Glomerular visceral epithelial cell (primary cell): ENCODE results near the gene RNF126.
A peak's percentile ranks its signal among the peaks of the same experiment; 100 is the strongest.
"Not testable (repeated sequence)": the region's sequence is repeated elsewhere in the genome, so short reads cannot be mapped to it uniquely, and the experiment has no call there.

Experiments used
- DNase-seq: peaks from one replicate; pipeline ENCODE4 v3.0.0-alpha.2; 2016; ENCODE audit errors: extremely low spot score

RNF126 gene

DNA sequence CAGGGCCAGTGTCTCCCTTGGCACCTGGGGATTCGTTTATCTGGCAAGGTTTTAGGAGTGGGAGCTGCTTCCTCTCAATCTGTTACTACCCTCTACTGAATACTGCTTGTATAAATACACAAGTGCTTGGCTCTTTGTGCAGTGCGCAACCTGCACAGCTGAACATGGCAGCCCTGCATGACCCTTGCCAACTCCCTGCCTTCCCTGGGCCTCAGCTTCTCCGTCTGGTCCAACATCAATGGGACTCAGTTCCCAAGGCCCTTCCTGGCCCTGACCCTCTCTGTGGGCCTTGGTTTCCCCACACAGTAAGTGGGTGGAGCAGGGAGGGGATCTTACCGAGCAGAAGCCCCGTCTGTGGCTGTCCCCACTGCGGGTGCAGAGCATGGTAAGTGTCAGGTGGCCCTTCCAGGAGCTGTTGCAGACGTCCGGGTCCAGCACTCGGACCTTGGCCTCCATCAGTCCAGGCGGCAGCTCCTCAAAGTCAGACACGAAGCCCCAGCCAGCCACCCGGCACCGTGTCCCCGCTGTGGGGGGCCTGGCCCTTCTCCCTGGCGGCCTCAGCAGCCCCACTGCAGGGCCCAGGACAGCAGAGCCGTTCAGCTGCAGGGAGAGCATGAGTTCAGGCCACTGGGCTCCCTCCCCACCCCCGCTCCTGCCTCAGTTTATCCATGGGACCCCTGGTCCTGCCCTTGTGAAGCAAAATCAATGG is 23.7 kb upstream of the RNF126 start:
- no peak for DNase-seq

GRCh38 chr19:685454-685931 is 22.5 kb upstream of the RNF126 start:
- no peak for DNase-seq

DNA sequence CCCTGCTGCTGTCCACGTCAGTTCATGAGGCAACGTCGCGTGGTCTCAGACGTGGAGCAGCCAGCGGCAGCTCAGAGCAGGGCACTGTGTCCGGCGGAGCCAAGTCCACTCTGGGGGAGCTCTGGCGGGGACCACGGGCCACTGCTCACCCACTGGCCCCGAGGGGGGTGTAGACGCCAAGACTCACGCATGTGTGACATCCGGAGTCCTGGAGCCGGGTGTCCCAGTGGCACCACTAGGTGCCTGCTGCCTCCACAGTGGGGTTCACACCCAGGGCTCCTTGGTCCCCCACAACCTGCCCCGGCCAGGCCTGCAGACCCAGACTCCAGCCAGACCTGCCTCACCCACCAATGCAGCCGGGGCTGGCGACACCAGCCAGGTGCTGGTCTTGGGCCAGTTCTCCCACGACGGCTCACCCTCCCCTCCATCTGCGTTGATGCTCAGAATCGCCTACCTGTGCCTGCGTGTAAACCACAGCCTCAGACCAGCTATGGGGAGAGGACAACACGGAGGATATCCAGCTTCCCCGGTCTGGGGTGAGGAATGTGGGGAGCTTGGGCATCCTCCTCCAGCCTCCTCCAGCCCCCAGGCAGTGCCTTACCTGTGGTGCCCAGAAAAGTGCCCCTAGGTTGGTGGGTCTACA is 19.8 kb upstream of the RNF126 start:
- no peak for DNase-seq

- no peak for DNase-seq
These were observed 18.3 kb upstream of the RNF126 start for GRCh38 chr19:681029-682019.

GRCh38 chr19:680287-681028 is 17.4 kb upstream of the RNF126 start:
- DNase-seq = peak; percentile 100

DNA sequence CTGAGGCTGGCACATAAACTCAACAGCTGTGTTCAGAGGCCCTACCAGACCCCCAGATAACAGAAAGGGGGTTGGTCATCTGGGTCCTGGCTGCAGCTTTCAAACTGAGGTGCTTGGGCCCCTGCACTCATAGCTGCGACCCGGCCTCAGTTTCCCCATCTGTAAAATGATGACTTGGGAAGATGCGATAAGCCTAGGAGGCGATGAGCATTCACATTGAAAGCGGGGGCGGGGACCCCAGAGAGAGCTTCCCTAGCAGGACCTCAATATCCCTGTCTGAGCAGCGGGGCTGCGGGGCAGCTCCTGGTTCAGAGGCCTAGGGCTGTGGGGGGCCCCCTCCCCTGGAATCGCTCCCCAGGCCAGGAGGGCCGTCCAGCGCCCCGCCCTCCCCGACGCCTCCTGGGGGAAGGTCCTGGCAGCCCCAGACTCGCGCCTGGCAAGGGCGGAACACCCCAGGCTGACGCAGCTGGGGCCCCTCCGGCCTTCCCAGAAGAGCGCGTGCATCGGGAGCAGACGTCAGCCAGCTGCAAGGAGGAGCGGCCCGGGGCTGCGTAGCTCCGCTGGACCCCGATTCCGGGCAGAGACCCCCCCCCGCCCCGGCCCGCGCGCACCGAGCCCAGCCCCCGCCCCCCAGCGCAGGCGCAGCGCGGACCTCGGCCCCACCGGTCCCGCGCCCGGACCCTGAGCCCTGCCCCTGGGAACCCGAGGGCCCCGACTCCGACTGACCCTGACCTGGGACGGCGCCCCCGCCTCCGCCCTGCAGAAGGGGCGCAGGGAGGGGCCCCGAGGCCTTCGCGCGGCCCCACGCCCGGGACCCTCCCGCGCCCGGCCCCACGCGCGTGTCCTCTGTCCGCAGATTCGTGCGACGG is 16.6 kb upstream of the RNF126 start:
- peak; percentile 70 for DNase-seq

DNA sequence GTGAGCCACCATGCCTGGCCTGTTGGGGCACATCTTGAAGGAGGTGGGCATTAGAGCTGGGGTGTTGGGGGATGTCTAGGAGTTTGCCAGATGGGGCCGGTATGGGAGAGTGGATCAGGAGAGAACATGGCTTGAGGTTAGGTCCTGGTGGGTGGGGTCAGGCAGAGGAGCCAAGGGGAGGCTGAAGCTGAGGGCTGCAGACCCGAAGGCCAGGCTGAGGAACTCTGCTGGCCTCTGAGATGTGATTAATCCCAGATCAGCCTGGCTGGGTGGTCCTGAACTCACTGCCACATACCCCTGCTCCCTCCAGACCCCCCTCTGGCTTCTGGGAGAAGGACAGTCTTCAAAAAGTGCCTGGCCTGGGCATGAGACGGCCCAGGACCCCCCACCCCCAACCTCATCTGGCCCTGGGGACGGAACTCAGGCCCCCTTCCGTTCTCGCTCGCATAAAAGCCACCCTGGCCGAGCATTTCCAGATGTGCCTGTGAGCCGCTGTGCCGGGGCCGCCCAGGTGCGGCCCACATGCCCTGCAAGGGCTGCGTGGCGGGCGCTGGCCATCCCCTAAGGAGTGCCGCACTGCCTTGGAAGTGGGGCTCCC is 15.9 kb upstream of the RNF126 start:
- no peak for DNase-seq

DNA sequence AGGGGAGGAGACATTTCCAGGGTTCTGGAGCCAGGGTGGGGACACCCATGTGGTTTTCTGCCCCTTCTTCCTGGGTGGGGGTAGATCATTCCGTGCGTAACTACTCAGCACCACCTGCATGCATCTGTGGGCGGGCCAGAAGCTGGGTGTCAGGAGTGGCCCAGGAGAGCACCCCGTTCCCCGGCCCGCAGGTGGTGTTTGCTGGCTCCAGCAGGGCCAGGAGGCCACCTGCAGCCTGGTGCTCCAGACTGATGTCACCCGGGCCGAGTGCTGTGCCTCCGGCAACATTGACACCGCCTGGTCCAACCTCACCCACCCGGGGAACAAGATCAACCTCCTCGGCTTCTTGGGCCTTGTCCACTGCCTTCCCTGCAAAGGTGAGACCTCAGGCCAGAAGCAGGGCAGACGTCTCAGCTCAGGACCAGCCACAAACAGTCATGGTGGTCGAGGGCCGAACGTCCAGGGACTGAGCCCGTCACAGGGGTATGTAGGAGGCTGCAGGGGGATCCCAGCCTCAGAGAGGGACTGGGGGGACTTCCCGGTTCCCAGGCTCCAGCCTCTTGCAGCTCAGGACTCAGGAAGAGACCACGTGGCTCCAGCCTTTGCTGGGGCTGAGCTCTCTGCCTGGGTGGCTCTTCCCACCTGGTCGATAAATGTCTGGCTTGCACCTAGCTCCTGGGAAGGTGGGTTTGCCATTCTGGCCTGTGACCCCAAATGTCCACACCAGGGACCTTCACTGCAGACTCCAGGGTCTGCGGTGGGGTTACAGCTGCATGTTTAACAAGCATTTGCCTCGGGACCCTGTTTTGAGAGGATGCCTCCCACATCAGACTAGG is 14.8 kb upstream of the RNF126 start:
- DNase-seq = peak; percentile 42

DNA sequence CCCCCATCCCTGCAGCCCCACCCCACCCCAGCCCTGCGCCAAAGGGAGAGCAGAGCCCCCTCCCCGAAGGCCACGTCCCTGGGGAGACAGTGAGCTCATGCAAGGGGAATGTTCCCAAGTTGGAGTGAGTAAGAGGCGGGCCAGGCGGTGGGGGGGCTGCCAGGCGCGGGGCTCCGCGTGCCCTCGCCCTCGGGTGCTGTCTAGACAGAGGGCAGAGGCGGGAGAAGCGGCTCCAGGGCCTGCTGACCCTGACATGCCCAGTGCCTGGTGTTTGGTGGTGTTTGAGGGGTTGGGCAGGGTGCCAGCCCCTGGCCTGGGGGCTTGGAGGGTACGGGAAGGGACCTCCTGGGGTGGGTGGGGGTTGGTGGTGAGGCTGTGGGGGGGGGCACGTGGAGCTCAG is 14.2 kb upstream of the RNF126 start:
- DNase-seq = peak; percentile 96

DNA sequence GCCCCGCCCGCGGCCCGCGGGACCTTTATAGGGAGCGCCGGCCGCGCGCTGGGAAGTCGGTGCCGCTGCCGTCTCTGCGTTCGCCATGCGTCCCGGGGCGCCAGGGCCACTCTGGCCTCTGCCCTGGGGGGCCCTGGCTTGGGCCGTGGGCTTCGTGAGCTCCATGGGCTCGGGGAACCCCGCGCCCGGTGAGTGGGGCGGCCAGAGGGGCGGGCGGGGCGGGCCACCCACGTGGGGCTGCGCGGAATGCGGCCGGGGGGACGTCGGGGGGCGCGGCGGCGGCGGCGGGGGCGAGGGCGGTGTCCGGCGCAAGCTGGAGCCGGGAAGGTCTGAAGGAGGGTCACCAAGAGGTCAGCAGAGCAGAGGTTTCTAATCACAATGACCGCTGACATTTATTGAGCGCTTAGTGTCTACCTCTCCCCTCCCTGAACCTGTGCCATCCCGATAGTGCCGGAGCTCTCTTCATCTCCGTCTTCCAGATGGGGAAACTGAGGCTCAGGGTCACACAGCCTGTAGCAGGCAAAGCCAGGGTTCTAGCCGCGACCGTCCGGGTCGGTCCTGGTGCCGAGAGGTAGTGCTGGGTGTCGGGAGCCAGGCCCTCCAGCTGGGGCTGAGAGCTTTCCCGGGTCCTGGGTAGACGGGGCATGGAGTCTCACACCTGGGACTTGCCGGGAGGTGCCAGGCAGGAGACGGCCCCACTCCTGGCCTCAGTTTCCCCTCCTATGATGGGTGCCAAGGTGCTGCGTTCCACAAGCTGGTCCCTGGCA is 13.5 kb upstream of the RNF126 start, which contains the start of gene FSTL3:
TSS of gene FSTL3 (plus strand) at position 54 of the 767 bp plus-strand sequence. CDS start at position 86, 32 bp downstream.
- DNase-seq = peak; percentile 59

DNA sequence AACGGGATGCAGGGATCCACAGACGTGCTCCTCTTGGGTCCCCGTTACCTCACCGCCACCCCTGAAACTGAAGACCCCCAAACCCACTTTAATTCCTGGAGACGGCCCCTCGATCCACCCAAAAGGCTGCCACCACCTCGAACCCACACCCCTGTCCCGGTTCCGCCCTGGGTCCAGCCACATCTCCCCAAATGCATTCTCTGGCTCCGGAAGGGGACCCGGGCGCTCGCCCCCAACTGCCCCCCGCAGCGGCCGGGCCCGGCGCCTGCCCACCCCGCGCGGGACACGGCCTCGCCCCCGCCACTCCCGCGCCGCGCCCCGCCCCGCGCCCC is 13.0 kb upstream of the RNF126 start:
- DNase-seq = no peak

GRCh38 chr19:674282-675151 is 11.5 kb upstream of the RNF126 start:
- DNase-seq = no peak

DNA sequence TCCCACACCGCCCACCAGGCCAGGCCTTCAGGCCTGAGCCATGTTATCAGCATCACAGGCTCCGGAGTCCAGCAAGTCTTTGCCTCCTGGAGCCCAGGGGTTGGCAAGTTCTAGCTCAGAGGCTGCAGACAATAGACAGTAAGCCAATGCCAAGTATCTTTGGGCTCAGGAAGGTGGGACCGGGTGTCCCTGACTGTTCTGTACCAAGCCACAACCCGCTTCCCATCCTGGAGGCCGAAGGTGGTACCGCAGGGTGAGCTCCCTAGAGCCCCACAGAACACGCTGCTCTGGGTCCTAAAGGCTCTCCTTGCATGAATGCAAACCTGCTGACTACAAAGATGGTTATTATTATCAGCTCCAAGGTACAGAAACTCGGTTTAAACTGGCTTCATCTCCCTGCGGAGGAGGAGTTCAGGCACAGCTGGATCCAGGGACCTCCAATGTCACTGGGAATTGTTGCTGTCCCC is 7.6 kb upstream of the RNF126 start:
- DNase-seq = no peak

DNA sequence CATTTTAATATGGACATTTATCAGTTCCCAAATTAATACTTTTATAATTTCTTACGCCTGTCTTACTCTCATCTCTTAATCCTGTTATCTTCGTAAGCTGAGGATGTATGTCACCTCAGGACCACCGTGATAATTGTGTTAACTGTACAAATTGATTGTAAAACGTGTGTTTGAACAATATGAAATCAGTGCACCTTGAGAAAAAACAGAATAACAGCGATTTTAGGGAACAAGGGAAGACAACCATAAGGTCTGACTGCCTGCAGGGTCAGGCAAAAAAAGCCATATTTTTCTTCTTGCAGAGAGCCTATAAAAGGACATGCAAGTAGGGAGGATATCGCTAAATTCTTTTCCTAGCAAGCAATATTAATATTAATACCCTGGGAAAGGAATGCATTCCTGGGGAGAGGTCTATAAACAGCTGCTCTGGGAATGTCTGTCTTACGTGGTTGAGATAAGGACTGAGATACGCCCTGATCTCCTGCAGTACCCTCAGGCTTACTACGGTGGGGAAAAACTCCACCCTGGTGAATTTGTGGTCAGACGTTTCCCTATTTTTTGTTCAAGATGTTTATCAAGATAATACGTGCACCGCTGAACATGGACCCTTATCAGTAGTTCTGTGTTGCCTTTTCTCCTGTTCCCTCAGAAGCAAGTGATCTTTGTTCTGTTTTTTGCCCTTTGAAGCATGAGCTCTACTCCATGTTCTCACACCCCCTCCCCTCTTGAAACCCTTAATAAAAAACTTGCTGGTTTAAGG is 5.8 kb upstream of the RNF126 start:
- not testable (repeated sequence) for DNase-seq

DNA sequence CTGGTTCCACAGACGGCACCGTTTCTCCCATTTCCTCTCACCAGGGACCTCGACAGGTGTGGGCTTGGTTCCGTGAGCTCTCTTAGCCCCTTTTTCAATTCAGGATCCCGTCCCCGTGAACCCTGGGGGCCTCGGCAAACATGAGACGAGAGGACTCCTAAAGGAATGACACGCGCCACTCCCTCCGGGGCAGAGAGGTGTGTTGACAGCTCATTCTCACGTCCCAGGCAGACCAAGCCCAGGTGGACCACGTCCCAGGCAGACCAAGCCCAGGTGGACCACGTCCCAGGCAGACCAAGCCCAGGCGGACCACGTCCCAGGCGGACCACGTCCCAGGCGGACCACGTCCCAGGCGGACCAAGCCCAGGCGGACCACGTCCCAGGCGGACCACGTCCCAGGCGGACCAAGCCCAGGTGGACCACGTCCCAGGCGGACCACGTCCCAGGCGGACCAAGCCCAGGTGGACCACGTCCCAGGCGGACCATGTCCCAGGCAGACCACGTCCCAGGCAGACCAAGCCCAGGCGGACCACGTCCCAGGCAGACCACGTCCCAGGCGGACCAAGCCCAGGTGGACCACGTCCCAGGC is 4.1 kb upstream of the RNF126 start:
- DNase-seq = not testable (repeated sequence)

DNA sequence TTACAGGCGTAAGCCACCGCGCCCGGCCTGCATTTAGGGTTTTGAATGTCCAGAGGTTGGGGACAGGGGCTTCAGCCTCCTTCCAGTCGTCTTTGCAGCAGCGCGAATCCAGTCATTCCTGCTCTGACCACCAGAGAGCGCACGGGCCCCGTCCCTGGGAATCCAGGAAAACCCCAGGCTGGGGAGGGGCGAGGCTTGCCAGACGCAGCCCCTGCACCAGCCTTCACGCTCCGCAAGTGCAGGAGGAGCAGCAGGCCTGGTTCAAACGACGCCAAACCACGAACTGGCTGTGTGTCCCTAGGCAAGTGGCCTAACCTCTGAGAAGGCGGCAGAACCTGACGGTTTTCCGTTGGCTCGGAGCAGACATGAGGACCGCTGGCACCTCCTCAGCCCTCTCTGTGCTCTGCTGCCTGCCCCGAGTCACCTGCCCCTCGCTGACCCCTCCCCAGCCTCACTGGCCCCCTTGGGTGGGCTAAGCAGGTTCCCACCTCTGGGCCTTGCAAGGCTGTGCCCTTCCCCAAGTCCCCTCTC is 2.0 kb upstream of the RNF126 start:
- DNase-seq = peak; percentile 81
